IMR-90 (cell line): ENCODE results near the gene PLEKHG2. TPM values are rescaled to one million over a fixed set of nuclear protein-coding genes. Genes with fewer than 3 reads are reported as not detected.

Experiments used
- ATAC-seq: fragments of 200-7000 bp; cut with Tn5 transposase; 2 replicates; pipeline ENCODE4 v1.9.1; 2020; ENCODE audit warnings: low read depth, mild to moderate bottlenecking, moderate library complexity
- BruUV-seq: library from RNA; stranded (reverse); fragments of 400-500 nt; replicated peaks from 2 replicates; lab custom pipeline; 2021; lab: Mats Ljungman, UMichigan
- CTCF ChIA-PET: fragments of 300-600 bp; formaldehyde crosslinking; extraction: SDS; loops from one replicate; lab custom pipeline; 2021; ENCODE audit warnings: antibody characterized with exemption; lab: Yijun Ruan, JAX
- POLR2A ChIA-PET: fragments of 300-600 bp; sonication (Branson Sonifier 250); formaldehyde crosslinking; loops from one replicate; lab custom pipeline; 2022; ENCODE audit warnings: antibody characterized with exemption; ENCODE audit not compliant: unreplicated experiment; lab: Charles Lee
- DNase-seq: peaks from one replicate; pipeline ENCODE4 v3.0.0; 2013
- H2AFZ ChIP-seq: replicated peaks from 2 replicates; pipeline ENCODE3; 2013; ENCODE audit warnings: low read length, mild to moderate bottlenecking; ENCODE audit not compliant: poor library complexity
- H2AK5ac ChIP-seq: 2 replicates; pipeline ENCODE4 v1.6.1; 2013; ENCODE audit warnings: low read depth, low read length, inconsistent platforms
- H2AK9ac ChIP-seq: replicated peaks from 2 replicates; pipeline ENCODE3; 2013; ENCODE audit warnings: mild to moderate bottlenecking, low read depth, low read length, moderate library complexity; ENCODE audit not compliant: poor library complexity
- H2BK120ac ChIP-seq: 2 replicates; pipeline ENCODE4 v1.6.1; 2013; ENCODE audit warnings: low read depth, low read length, inconsistent platforms
- H2BK15ac ChIP-seq: 3 replicates; pipeline ENCODE4 v1.6.1; 2013; ENCODE audit warnings: low read depth, low read length, inconsistent platforms
- H2BK20ac ChIP-seq: 2 replicates; pipeline ENCODE4 v1.6.1; 2013; ENCODE audit warnings: low read depth, mild to moderate bottlenecking, inconsistent platforms, low read length, moderate library complexity
- H2BK5ac ChIP-seq: 2 replicates; pipeline ENCODE4 v1.6.1; 2013; ENCODE audit warnings: mild to moderate bottlenecking, low read depth, low read length, inconsistent platforms; ENCODE audit not compliant: poor library complexity, severe bottlenecking
- H3K14ac ChIP-seq: replicated peaks from 2 replicates; pipeline ENCODE4 v1.6.1; 2013; ENCODE audit warnings: low read depth, low read length, inconsistent platforms
- H3K18ac ChIP-seq: 2 replicates; pipeline ENCODE4 v1.6.1; 2013; ENCODE audit warnings: low read depth, low read length, control low read depth
- H3K23ac ChIP-seq: 2 replicates; pipeline ENCODE4 v1.6.1; 2013; ENCODE audit warnings: low read depth, low read length, inconsistent platforms
- H3K27ac ChIP-seq: 2 replicates; pipeline ENCODE4 v1.5.1; 2013; ENCODE audit warnings: mild to moderate bottlenecking, control low read depth, low read length; ENCODE audit not compliant: insufficient read depth
- H3K27me3 ChIP-seq: 2 replicates; pipeline ENCODE4 v1.6.1; 2013; ENCODE audit warnings: low read length; ENCODE audit not compliant: control insufficient read depth, insufficient read depth
- H3K36me3 ChIP-seq: 2 replicates; pipeline ENCODE4 v1.6.1; 2013; ENCODE audit warnings: low read length, mixed read lengths; ENCODE audit not compliant: control insufficient read depth, insufficient read depth
- H3K4ac ChIP-seq: 2 replicates; pipeline ENCODE4 v1.6.1; 2013; ENCODE audit warnings: low read depth, low read length, inconsistent platforms
- H3K4me1 ChIP-seq: 2 replicates; pipeline ENCODE4 v1.6.1; 2013; ENCODE audit warnings: low read length, mixed read lengths; ENCODE audit not compliant: control insufficient read depth, insufficient read depth
- H3K4me2 ChIP-seq: 2 replicates; pipeline ENCODE4 v1.6.1; 2013; ENCODE audit warnings: low read depth, mild to moderate bottlenecking, control low read depth, low read length, moderate library complexity
- H3K4me3 ChIP-seq: 2 replicates; pipeline ENCODE4 v1.5.1; 2013; ENCODE audit warnings: low read depth, mild to moderate bottlenecking, control low read depth, low read length, moderate library complexity; ENCODE audit not compliant: insufficient read depth
- H3K56ac ChIP-seq: 2 replicates; pipeline ENCODE4 v1.6.1; 2013; ENCODE audit warnings: low read length, inconsistent platforms; ENCODE audit not compliant: insufficient read depth; ENCODE audit errors: extremely low read depth
- H3K79me1 ChIP-seq, 2 experiments: 2 replicates each; pipeline ENCODE4 v1.6.1; 2013; ENCODE audit warnings: low read length in 2 of 2, inconsistent platforms in 1 of 2, low read depth in 1 of 2
- H3K9ac ChIP-seq: 2 replicates; pipeline ENCODE4 v1.6.1; 2013; ENCODE audit warnings: low read depth, low read length, control low read depth
- H3K9me1 ChIP-seq: 2 replicates; pipeline ENCODE4 v1.6.1; 2013; ENCODE audit warnings: low read length, inconsistent platforms; ENCODE audit not compliant: insufficient read depth
- H3K9me3 ChIP-seq: 2 replicates; pipeline ENCODE4 v1.6.1; 2013; ENCODE audit warnings: low read length; ENCODE audit not compliant: control insufficient read depth, insufficient read depth
- H4K20me1 ChIP-seq: 2 replicates; pipeline ENCODE4 v1.6.1; 2013; ENCODE audit warnings: low read length, inconsistent platforms; ENCODE audit not compliant: insufficient read depth
- H4K5ac ChIP-seq: 2 replicates; pipeline ENCODE4 v1.6.1; 2013; ENCODE audit warnings: mild to moderate bottlenecking, low read depth, low read length, control low read depth
- H4K8ac ChIP-seq, 2 experiments: 2 replicates each; pipeline ENCODE4 v1.6.1; 2013; ENCODE audit warnings: low read depth in 2 of 2, low read length in 2 of 2, control low read depth in 1 of 2, inconsistent platforms in 1 of 2
- H4K91ac ChIP-seq: 2 replicates; pipeline ENCODE4 v1.6.1; 2013; ENCODE audit warnings: low read depth, low read length, inconsistent platforms; ENCODE audit not compliant: insufficient read depth
- BHLHE40 ChIP-seq: fragments of 150-350 bp; IDR thresholded peaks from 2 replicates; pipeline ENCODE4 v1.6.1; 2016; ENCODE audit warnings: mild to moderate bottlenecking, low read depth, low read length
- CEBPB ChIP-seq: IDR thresholded peaks from 2 replicates; pipeline ENCODE4 v1.6.1; 2012; ENCODE audit warnings: low read depth, low read length, improper control_type of control experiment
- CHD1 ChIP-seq: IDR thresholded peaks from 2 replicates; pipeline ENCODE4 v1.6.1; 2012; ENCODE audit warnings: low read depth, low read length, improper control_type of control experiment
- MAZ ChIP-seq: IDR thresholded peaks from 2 replicates; pipeline ENCODE4 v1.6.1; 2012; ENCODE audit warnings: low read depth, mild to moderate bottlenecking, low read length, improper control_type of control experiment, moderate library complexity, borderline replicate concordance
- POLR2A ChIP-seq: IDR thresholded peaks from 2 replicates; pipeline ENCODE4 v1.6.1; 2012; ENCODE audit warnings: mild to moderate bottlenecking, low read depth, low read length
- RAD21 ChIP-seq: IDR thresholded peaks from 2 replicates; pipeline ENCODE4 v1.6.1; 2012; ENCODE audit warnings: low read length, improper control_type of control experiment
- RCOR1 ChIP-seq: IDR thresholded peaks from 2 replicates; pipeline ENCODE4 v1.6.1; 2012; ENCODE audit warnings: mild to moderate bottlenecking, low read length, improper control_type of control experiment; ENCODE audit not compliant: insufficient replicate concordance
- USF2 ChIP-seq: fragments of 150-350 bp; IDR thresholded peaks from 2 replicates; pipeline ENCODE4 v1.6.1; 2017; ENCODE audit warnings: mild to moderate bottlenecking, antibody characterized with exemption, low read length, low read depth
- WGBS, 2 experiments: methylation state at CpG; one replicate each; pipeline versions ENCODE4 v1.1.5 to v1.1.7; 2013; ENCODE audit warnings: missing lambda C conversion rate in 2 of 2; ENCODE audit not compliant: insufficient read length in 1 of 2; ENCODE audit errors: extremely low coverage in 2 of 2; 5-methylcytosine and 5-hydroxymethylcytosine counted together
- dilution Hi-C: fragments of 300-500 bp; cut with HindIII; formaldehyde crosslinking; loops from one replicate; pipeline ENCODE4 v1.14.3; 2018; ENCODE audit warnings: low sequenced_read_pairs; ENCODE audit not compliant: unreplicated experiment
- in situ Hi-C: fragments of 300-500 bp; cut with MboI; formaldehyde crosslinking; loops from 3 replicates; pipeline ENCODE4 v1.14.3; 2019; ENCODE audit warnings: low sequenced_read_pairs, inconsistent platforms, mixed read lengths
- intact Hi-C: fragments of 100-400 bp; cut with micrococcal nuclease; formaldehyde crosslinking; loops from 2 replicates; pipeline ENCODE4 v1.10.0; 2022
- polyA plus RNA-seq, 3 experiments: library from polyadenylated mRNA; depleted of rRNA; stranded (reverse); fragments of >200 nt; gene quantifications; 2 replicates each; pipeline ENCODE4 v1.2.3, GENCODE V29; 2012; ENCODE audit warnings: low replicate concordance in 1 of 3
- total RNA-seq: library from RNA; depleted of rRNA; stranded (reverse); fragments of >200 nt; gene quantifications from 2 replicates; pipeline ENCODE4 v1.2.3, GENCODE V29; 2012

The PLEKHG2 gene
- total and polyA plus RNA-seq, 2 of the 4 experiments (the other 2 are of a cell fraction): 6.5 to 28.3 TPM

GRCh38 chr19:39428283-39429112 is 16.0 kb downstream of the PLEKHG2 start:
- POLR2A ChIA-PET: interaction anchor here (0.5 to 1.1 kb wide), 4 partner anchors 16 to 27 kb away, joined by 3 to 9 read pairs (median 4); partner anchors contain the start of gene PLEKHG2
- ATAC-seq: peak; percentile 90
- Histone ChIP-seq H2BK20ac (peak overlapping the region; percentile 93), H3K23ac (peak overlapping the region; percentile 81), H3K36me3 (peaks cover 35% of the 10 kb centered on the region), H3K18ac (peak overlapping the region; percentile 89), H4K8ac (peak overlapping the region; percentile 89 to 92), H2BK15ac (peak overlapping the region; percentile 22; the same call in 1 of the 3 replicates), H3K79me1 (peaks cover 11 to 55% of the 10 kb centered on the region in 2 experiments), H2AFZ (peak overlapping the region; percentile 81), H2BK120ac (peak overlapping the region; percentile 95), H3K9ac (peak overlapping the region; percentile 52), H3K9me3 (no peaks in the 10 kb centered on the region), H3K27me3 (no peaks in the 10 kb centered on the region), H3K4me1 (peaks cover 19% of the 10 kb centered on the region), H3K4ac (peak overlapping the region; percentile 98), H3K27ac (peak overlapping the region; percentile 94), H3K4me3 (no peak overlapping the region), H4K20me1 (peaks cover 28% of the 10 kb centered on the region), H2AK9ac (peak overlapping the region; percentile 81), H4K5ac (peak overlapping the region; percentile 82), H3K9me1 (peaks cover 14% of the 10 kb centered on the region), H3K14ac (peak overlapping the region; percentile 95), H2BK5ac (peak overlapping the region; percentile 90), H3K56ac (peak overlapping the region; percentile 87), H2AK5ac (peak overlapping the region; percentile 93), H4K91ac (peak overlapping the region; percentile 90), H3K4me2 (peak overlapping the region; percentile 51)
- dilution Hi-C loops: no loop called here
- CTCF ChIA-PET: interaction anchor here (1.2 to 1.5 kb wide), 3 partner anchors 12 to 31 kb away, joined by 3 to 6 read pairs (median 5); partner anchors contain the start of gene PLEKHG2
- in situ Hi-C loops: loop anchor here (25.0 kb wide), 1 partner anchor 409 kb away; the partner anchor contains the start of genes DYRK1B and FBL
- no TSS peak for BruUV-seq
- intact Hi-C loops: loop anchor here (1.0 kb wide), 1 partner anchor 16 kb away; the partner anchor contains the start of gene PLEKHG2
- TF ChIP-seq CEBPB (no peak), USF2 (no peak; the same call in none of the 2 replicates), RCOR1 (peak; percentile 78), POLR2A (peak; percentile 67), MAZ (peak; percentile 93), BHLHE40 (peak; percentile 62; the same call in 1 of the 2 replicates), CHD1 (no peak), RAD21 (0 out of 2 replicates have a peak, but pooled peaks have one; percentile 15)
- WGBS, 2 experiments: 13% methylated on average over 1 of the region's 23 CpGs; no CpG with 5 or more reads in 1 of the 2 experiments
- peak; percentile 96 for DNase-seq
